Measurements from ENCODE around the gene SSH2.

Gene SSH2

DNA sequence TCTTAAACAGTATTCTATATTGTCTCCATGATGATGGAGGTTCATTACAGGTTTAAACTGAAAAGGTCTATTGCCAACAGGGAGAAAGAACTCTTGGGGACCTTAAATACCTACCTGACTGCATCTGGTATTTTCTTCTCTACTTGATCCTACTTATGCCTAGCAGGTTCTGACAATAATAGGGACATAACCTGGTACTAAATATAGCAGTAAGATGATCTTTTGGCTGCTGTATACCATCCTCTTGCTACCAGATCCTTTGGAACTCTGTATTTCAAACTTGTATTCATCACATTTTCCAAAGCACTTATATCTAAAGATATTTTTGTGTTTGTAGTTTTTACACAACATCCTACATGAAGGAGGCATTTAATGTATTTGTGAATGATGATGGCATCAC is 160.8 kb downstream of the SSH2 start:
- no peaks in the 10 kb centered on the region for H3K9me3 ChIP-seq (ENCODE audit: control insufficient read depth, low read length)
- H3K27me3 ChIP-seq (ENCODE audit: control insufficient read depth, insufficient read depth, low read length) = no peaks in the 10 kb centered on the region
- TF ChIP-seq CTCF (IDR thresholded peaks at IDR 0.05) = no peak
- no peaks in the 10 kb centered on the region for H3K4me1 ChIP-seq
- no peaks in the 10 kb centered on the region for H3K36me3 ChIP-seq (ENCODE audit: control insufficient read depth, insufficient read depth, low read length)
- H2AFZ ChIP-seq = no peak overlapping the region
- H3K4me2 ChIP-seq (ENCODE audit: low read length) = no peak overlapping the region
- no peak overlapping the region for H3K4me3 ChIP-seq (ENCODE audit: low read depth, low read length)
- no peak overlapping the region for H3K9ac ChIP-seq
- H3K27ac ChIP-seq = no peak overlapping the region
- no peaks in the 10 kb centered on the region for H3K79me2 ChIP-seq

- Histone ChIP-seq H3K9me3 (ENCODE audit: control insufficient read depth, low read length) (no peaks in the 10 kb centered on the region), H3K4me3 (ENCODE audit: low read depth, low read length) (no peak overlapping the region), H2AFZ (no peak overlapping the region), H3K9ac (no peak overlapping the region), H3K36me3 (ENCODE audit: control insufficient read depth, insufficient read depth, low read length) (no peaks in the 10 kb centered on the region), H3K27ac (no peak overlapping the region), H3K27me3 (ENCODE audit: control insufficient read depth, insufficient read depth, low read length) (no peaks in the 10 kb centered on the region), H3K4me1 (no peaks in the 10 kb centered on the region), H3K79me2 (no peaks in the 10 kb centered on the region), H3K4me2 (ENCODE audit: low read length) (no peak overlapping the region)
- no peak for TF ChIP-seq CTCF (IDR thresholded peaks at IDR 0.05)
Observed at GRCh38 chr17:29766796-29767327, 163.2 kb downstream of the SSH2 start.

DNA sequence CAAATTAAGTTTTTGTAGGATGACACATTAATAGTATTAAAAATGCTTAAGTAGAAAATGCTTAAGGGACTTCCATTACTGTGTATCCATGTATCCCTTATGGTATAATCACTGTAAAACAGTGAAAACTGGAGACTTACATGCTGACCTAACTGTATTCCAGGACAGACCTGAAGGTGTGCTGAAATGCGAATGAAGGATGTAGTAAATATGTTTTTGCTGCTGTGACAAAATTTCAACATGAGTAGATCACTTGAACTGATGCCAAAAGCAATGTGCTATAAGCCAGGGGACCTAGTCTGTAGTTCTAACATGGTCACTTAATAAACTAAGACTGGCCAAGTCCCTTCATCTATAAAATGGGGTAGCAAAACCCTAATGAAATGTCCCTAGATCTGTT is 165.3 kb downstream of the SSH2 start:
- Histone ChIP-seq H3K9ac (no peak overlapping the region), H2AFZ (no peak overlapping the region), H3K4me2 (ENCODE audit: low read length) (no peak overlapping the region), H3K4me3 (ENCODE audit: low read depth, low read length) (no peak overlapping the region), H3K36me3 (ENCODE audit: control insufficient read depth, insufficient read depth, low read length) (no peaks in the 10 kb centered on the region), H3K4me1 (peaks cover 5% of the 10 kb centered on the region), H3K27ac (no peak overlapping the region), H3K27me3 (ENCODE audit: control insufficient read depth, insufficient read depth, low read length) (no peaks in the 10 kb centered on the region), H3K79me2 (no peaks in the 10 kb centered on the region), H3K9me3 (ENCODE audit: control insufficient read depth, low read length) (no peaks in the 10 kb centered on the region)
- TF ChIP-seq CTCF (IDR thresholded peaks at IDR 0.05) = no peak

- Histone ChIP-seq H2AFZ (no peak overlapping the region), H3K27me3 (ENCODE audit: control insufficient read depth, insufficient read depth, low read length) (no peaks in the 10 kb centered on the region), H3K27ac (no peak overlapping the region), H3K4me3 (ENCODE audit: low read depth, low read length) (no peak overlapping the region), H3K9ac (no peak overlapping the region), H3K79me2 (peaks cover 2% of the 10 kb centered on the region), H3K9me3 (ENCODE audit: control insufficient read depth, low read length) (no peaks in the 10 kb centered on the region), H3K4me1 (peaks cover 5% of the 10 kb centered on the region), H3K4me2 (ENCODE audit: low read length) (no peak overlapping the region), H3K36me3 (ENCODE audit: control insufficient read depth, insufficient read depth, low read length) (no peaks in the 10 kb centered on the region)
- TF ChIP-seq CTCF (IDR thresholded peaks at IDR 0.05) = no peak
Observed at GRCh38 chr17:29764217-29764616, 165.8 kb downstream of the SSH2 start.

- Histone ChIP-seq H3K4me1 (peaks cover 5% of the 10 kb centered on the region), H2AFZ (no peak overlapping the region), H3K36me3 (ENCODE audit: control insufficient read depth, insufficient read depth, low read length) (no peaks in the 10 kb centered on the region), H3K27me3 (ENCODE audit: control insufficient read depth, insufficient read depth, low read length) (no peaks in the 10 kb centered on the region), H3K9ac (no peak overlapping the region), H3K4me3 (ENCODE audit: low read depth, low read length) (no peak overlapping the region), H3K4me2 (ENCODE audit: low read length) (no peak overlapping the region), H3K9me3 (ENCODE audit: control insufficient read depth, low read length) (no peaks in the 10 kb centered on the region), H3K79me2 (peaks cover 2% of the 10 kb centered on the region), H3K27ac (no peak overlapping the region)
- no peak for TF ChIP-seq CTCF (IDR thresholded peaks at IDR 0.05)
Observed at GRCh38 chr17:29763273-29763672, 166.8 kb downstream of the SSH2 start.

All from parathyroid adenoma (tissue), 2 donors.